A549 (cell line): ENCODE data around the gene COMMD7. TPM values are rescaled to one million over a fixed set of nuclear protein-coding genes. Genes with fewer than 3 reads are reported as not detected.

Experiments used
- ATAC-seq, 2 experiments: fragments of 200-7000 bp in 1 of 2; fragments of >200 bp in 1 of 2; cut with Nextera tagmentation in 1 of 2; cut with Tn5 transposase in 1 of 2; 3 replicates each; pipeline versions ENCODE4 v1.8.0 to v1.9.1; 2018 to 2020; ENCODE audit warnings: mild to moderate bottlenecking in 1 of 2, moderate library complexity in 1 of 2
- CTCF ChIA-PET: fragments of 300-600 bp; sonication (Branson Sonifier 250); formaldehyde crosslinking; extraction: SDS; loops from one replicate; lab custom pipeline; 2021; ENCODE audit warnings: antibody characterized with exemption, inconsistent platforms; lab: Yijun Ruan, JAX
- POLR2A ChIA-PET: fragments of 350-600 bp; formaldehyde crosslinking; extraction: SDS; loops from one replicate; lab custom pipeline; 2021; ENCODE audit warnings: antibody characterized with exemption, inconsistent platforms; lab: Yijun Ruan, JAX
- DNase-seq, 2 experiments: peaks; one replicate each; pipeline versions ENCODE4 v3.0.0 to v3.0.0-alpha.2; 2011 to 2016; ENCODE audit warnings: low read depth in 1 of 2, low spot score in 1 of 2
- FAIRE-seq: peaks from 2 replicates; lab custom pipeline; 2011; peaks lifted over from hg19 to GRCh38; lab: Jason Lieb, UNC
- H3K27ac ChIP-seq, 2 experiments: fragments of >200 bp; sonication (Bioruptor Twin); formaldehyde crosslinking; 3 replicates each; pipeline ENCODE4 v1.5.1; 2016 to 2017
- H3K4me1 ChIP-seq: fragments of >200 bp; sonication (Bioruptor Twin); formaldehyde crosslinking; 3 replicates; pipeline ENCODE4 v1.6.1; 2016
- H3K4me2 ChIP-seq: fragments of >200 bp; sonication (Bioruptor Twin); formaldehyde crosslinking; 3 replicates; pipeline ENCODE4 v1.6.1; 2016
- H3K4me3 ChIP-seq: fragments of >200 bp; sonication (Bioruptor Twin); formaldehyde crosslinking; 3 replicates; pipeline ENCODE4 v1.5.1; 2016
- H3K9me3 ChIP-seq: fragments of >200 bp; sonication (Bioruptor Twin); formaldehyde crosslinking; 3 replicates; pipeline ENCODE4 v1.6.1; 2016
- BHLHE40 ChIP-seq: IDR thresholded peaks from 2 replicates; pipeline ENCODE4 v1.6.1; 2012; ENCODE audit warnings: low read depth, low read length, inconsistent platforms
- CBX2 ChIP-seq: fragments of 200-600 bp; sonication (generic); IDR thresholded peaks from 2 replicates; pipeline ENCODE4 v1.6.1; 2016; ENCODE audit warnings: low read depth, mild to moderate bottlenecking, borderline replicate concordance
- CBX8 ChIP-seq: fragments of 200-600 bp; sonication (generic); IDR thresholded peaks from 2 replicates; pipeline ENCODE4 v1.6.1; 2016
- CEBPB ChIP-seq, 2 experiments: fragments of >200 bp in 1 of 2; sonication (Bioruptor Twin) in 1 of 2; formaldehyde crosslinking in 1 of 2; IDR thresholded peaks; 2 replicates each; pipeline ENCODE4 v1.6.1; 2012 to 2016
- CHD2 ChIP-seq: fragments of 150-350 bp; IDR thresholded peaks from 2 replicates; pipeline ENCODE4 v1.6.1; 2014; ENCODE audit warnings: low read length; ENCODE audit not compliant: partially characterized antibody
- EHMT2 ChIP-seq: fragments of 200-600 bp; sonication (generic); IDR thresholded peaks from 2 replicates; pipeline ENCODE4 v1.6.1; 2016; ENCODE audit warnings: antibody characterized with exemption, low read depth, mild to moderate bottlenecking, moderate library complexity
- FOXS1 ChIP-seq: fragments of 250-450 bp; sonication (Bioruptor Pico); IDR thresholded peaks from 2 replicates; pipeline ENCODE4 v1.5.0; 2020; ENCODE audit warnings: mild to moderate bottlenecking, moderate library complexity
- HOXA7 ChIP-seq: fragments of 250-450 bp; sonication (Bioruptor Pico); IDR thresholded peaks from 2 replicates; pipeline ENCODE4 v1.5.0; 2020; ENCODE audit warnings: mild to moderate bottlenecking, moderate library complexity
- JUN ChIP-seq, 2 experiments: fragments of >200 bp; sonication (Bioruptor Twin); formaldehyde crosslinking; IDR thresholded peaks; 2 replicates in 1 of 2; 3 replicates in 1 of 2; pipeline ENCODE4 v1.6.1; 2016 to 2017
- JUNB ChIP-seq: fragments of >200 bp; sonication (Bioruptor Twin); formaldehyde crosslinking; IDR thresholded peaks from 2 replicates; pipeline ENCODE4 v1.6.1; 2016
- KDM1A ChIP-seq: fragments of 200-600 bp; sonication (generic); IDR thresholded peaks from 2 replicates; pipeline ENCODE4 v1.6.1; 2016; ENCODE audit warnings: low read depth, mild to moderate bottlenecking
- KDM5A ChIP-seq: fragments of 200-600 bp; sonication (generic); IDR thresholded peaks from 2 replicates; pipeline ENCODE4 v1.6.1; 2016; ENCODE audit warnings: antibody characterized with exemption, mild to moderate bottlenecking
- MYC ChIP-seq: IDR thresholded peaks from 2 replicates; pipeline ENCODE4 v1.6.1; 2012; ENCODE audit warnings: mild to moderate bottlenecking, inconsistent platforms, low read length, improper control_type of control experiment, borderline replicate concordance
- NFE2L2 ChIP-seq: fragments of 150-350 bp; conservative IDR thresholded peaks from 2 replicates; pipeline ENCODE4 v1.6.1; 2014; ENCODE audit warnings: low read length
- POLR2A ChIP-seq: IDR thresholded peaks from 2 replicates; pipeline ENCODE4 v1.6.1; 2012; ENCODE audit warnings: mild to moderate bottlenecking, low read length
- RAD21 ChIP-seq, 2 experiments: fragments of >200 bp in 1 of 2; sonication (Bioruptor Twin) in 1 of 2; formaldehyde crosslinking in 1 of 2; IDR thresholded peaks in 1 of 2; conservative IDR thresholded peaks in 1 of 2; 2 replicates in 1 of 2; 3 replicates in 1 of 2; pipeline ENCODE4 v1.6.1; 2012 to 2018; ENCODE audit warnings: inconsistent platforms in 1 of 2
- RARB ChIP-seq: fragments of 250-450 bp; sonication (Bioruptor Pico); IDR thresholded peaks from 2 replicates; pipeline ENCODE4 v1.8.0; 2021; ENCODE audit warnings: mild to moderate bottlenecking, moderate library complexity
- ZC3H11A ChIP-seq: fragments of 450-650 bp; IDR thresholded peaks from 2 replicates; pipeline ENCODE4 v1.6.1; 2014; ENCODE audit warnings: antibody characterized with exemption, mild to moderate bottlenecking
- ZNF302 ChIP-seq: fragments of 250-450 bp; sonication (Bioruptor Pico); IDR thresholded peaks from 2 replicates; pipeline ENCODE4 v1.9.0; 2021; ENCODE audit warnings: inconsistent platforms, mild to moderate bottlenecking, moderate library complexity
- ZSCAN20 ChIP-seq: fragments of 250-450 bp; sonication (Bioruptor Pico); IDR thresholded peaks from 2 replicates; pipeline ENCODE4 v1.8.0; 2022; ENCODE audit warnings: mild to moderate bottlenecking, moderate library complexity
- WGBS: methylation state at CpG from one replicate; pipeline ENCODE4 v1.1.6; 2017; ENCODE audit errors: missing lambda C conversion rate; 5-methylcytosine and 5-hydroxymethylcytosine counted together
- polyA plus RNA-seq, 4 experiments: library from polyadenylated mRNA; depleted of rRNA in 3 of 4; stranded (reverse); fragments of >200 nt; fragmentation: RNase III in 1 of 4; extraction: RNeasy Plus Mini Kit Qiagen cat#74134 plus additional on column Dnase treatment in 1 of 4; gene quantifications; 2 replicates in 3 of 4; 3 replicates in 1 of 4; pipeline ENCODE4 v1.2.3, GENCODE V29; 2011 to 2017
- TF ChIP-seq, protein P1 (sequence below): fragments of 250-450 bp; sonication (Bioruptor Pico); IDR thresholded peaks from 2 replicates; pipeline ENCODE4 v1.5.0; 2020; ENCODE audit warnings: low read depth, mild to moderate bottlenecking, moderate library complexity
- TF ChIP-seq, protein P2 (sequence below): fragments of 250-450 bp; sonication (Bioruptor Pico); IDR thresholded peaks from 2 replicates; pipeline ENCODE4 v1.5.0; 2021; ENCODE audit warnings: mild to moderate bottlenecking, moderate library complexity, borderline replicate concordance
- TF ChIP-seq, protein P3 (sequence below): IDR thresholded peaks from 2 replicates; pipeline ENCODE4 v1.6.1; 2012
- TF ChIP-seq, protein P4 (sequence below): IDR thresholded peaks from 2 replicates; pipeline ENCODE4 v1.6.1; 2012

COMMD7 gene
- polyA plus RNA-seq, 2 of the 4 experiments (the other 2 are of a cell fraction), result 55.7 to 74.1 TPM

DNA sequence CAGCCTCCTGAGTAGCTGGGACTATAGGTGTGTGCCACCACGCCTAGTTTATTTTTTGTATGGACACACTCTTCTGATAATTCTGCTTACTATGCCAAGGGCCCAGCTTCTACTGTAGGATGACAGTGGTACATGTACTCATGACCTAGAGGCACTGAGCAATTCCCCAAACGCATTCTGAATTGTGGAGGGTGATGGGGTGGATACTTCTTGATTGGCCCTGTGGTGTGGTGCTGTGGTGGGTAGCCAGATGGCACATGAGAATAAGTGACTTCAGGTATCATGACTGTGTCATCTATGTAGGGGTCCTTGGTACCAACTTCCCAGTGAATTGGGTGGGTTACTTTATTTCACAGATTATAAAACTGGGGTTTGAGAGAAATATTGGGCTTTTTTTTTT lies 30.0 kb upstream of the COMMD7 start:
- WGBS, result 95% methylated on average over 2 of the region's 2 CpGs
- ChIA-PET CTCF (interaction anchor here (0.7 to 9.2 kb wide), 4 partner anchors 7 to 100 kb away, joined by 3 to 396 read pairs (median 66); partner anchors contain the start of genes C20orf203 and DNMT3B), POLR2A (interaction anchor here (0.6 kb wide), 1 partner anchor 63 kb away, joined by 3 read pairs; no protein-coding TSS in a partner anchor)
- H3K4me3 ChIP-seq, result no peak overlapping the region
- DNase-seq, result no peak
- peaks cover 44% of the 10 kb centered on the region for H3K4me1 ChIP-seq
- no peak overlapping the region for H3K27ac ChIP-seq
- H3K9me3 ChIP-seq, result no peaks in the 10 kb centered on the region
- TF ChIP-seq, protein P1, sequence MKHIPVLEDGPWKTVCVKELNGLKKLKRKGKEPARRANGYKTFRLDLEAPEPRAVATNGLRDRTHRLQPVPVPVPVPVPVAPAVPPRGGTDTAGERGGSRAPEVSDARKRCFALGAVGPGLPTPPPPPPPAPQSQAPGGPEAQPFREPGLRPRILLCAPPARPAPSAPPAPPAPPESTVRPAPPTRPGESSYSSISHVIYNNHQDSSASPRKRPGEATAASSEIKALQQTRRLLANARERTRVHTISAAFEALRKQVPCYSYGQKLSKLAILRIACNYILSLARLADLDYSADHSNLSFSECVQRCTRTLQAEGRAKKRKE, result no peak
- no peak for TF ChIP-seq CBX2
- TF ChIP-seq CEBPB (IDR thresholded peaks at IDR 0.05), result no peak
- TF ChIP-seq ZNF302 (CRISPR knock-in tag), result no peak
- no peak for TF ChIP-seq HOXA7 (CRISPR knock-in tag)
- TF ChIP-seq FOXS1 (CRISPR knock-in tag), result no peak
- no peak for TF ChIP-seq KDM1A
- no peak for TF ChIP-seq KDM5A
- TF ChIP-seq, protein P2, sequence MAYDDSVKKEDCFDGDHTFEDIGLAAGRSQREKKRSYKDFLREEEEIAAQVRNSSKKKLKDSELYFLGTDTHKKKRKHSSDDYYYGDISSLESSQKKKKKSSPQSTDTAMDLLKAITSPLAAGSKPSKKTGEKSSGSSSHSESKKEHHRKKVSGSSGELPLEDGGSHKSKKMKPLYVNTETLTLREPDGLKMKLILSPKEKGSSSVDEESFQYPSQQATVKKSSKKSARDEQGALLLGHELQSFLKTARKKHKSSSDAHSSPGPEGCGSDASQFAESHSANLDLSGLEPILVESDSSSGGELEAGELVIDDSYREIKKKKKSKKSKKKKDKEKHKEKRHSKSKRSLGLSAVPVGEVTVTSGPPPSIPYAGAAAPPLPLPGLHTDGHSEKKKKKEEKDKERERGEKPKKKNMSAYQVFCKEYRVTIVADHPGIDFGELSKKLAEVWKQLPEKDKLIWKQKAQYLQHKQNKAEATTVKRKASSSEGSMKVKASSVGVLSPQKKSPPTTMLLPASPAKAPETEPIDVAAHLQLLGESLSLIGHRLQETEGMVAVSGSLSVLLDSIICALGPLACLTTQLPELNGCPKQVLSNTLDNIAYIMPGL (CRISPR knock-in tag), result no peak
- TF ChIP-seq NFE2L2, result no peak
- TF ChIP-seq, protein P3, sequence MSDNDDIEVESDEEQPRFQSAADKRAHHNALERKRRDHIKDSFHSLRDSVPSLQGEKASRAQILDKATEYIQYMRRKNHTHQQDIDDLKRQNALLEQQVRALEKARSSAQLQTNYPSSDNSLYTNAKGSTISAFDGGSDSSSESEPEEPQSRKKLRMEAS, result no peak
- no peak overlapping the region for H3K4me2 ChIP-seq
- FAIRE-seq, result no peak
- ATAC-seq, result no peak

DNA sequence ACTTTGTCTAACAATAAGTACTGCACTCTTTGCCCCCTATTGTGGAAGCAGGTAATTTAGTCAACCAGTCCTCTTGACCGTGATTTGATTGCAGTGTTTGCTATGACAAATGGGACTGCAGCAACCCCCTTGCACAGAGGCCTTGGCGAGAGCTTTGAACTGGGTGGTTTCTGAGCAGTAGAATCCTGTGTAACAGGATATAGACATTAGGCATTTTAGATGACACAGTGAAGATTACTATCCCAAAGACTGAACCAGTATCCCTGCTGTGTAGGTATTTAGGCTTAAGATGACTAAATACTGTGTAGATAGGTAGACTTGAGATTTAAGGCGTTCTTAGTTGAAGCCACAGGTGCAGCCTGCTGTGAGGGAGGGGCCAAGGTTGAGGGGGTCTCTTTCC lies 28.8 kb upstream of the COMMD7 start:
- peak overlapping the region in 1 of 2 experiments; percentile 29; a peak in 2 of 6 replicates for H3K27ac ChIP-seq
- FAIRE-seq (no peak), DNase-seq (no peak), ATAC-seq (no peak)
- H3K9me3 ChIP-seq, result no peaks in the 10 kb centered on the region
- ChIA-PET CTCF (no interaction called here), POLR2A (no interaction called here)
- no peak overlapping the region for H3K4me2 ChIP-seq
- 79% methylated on average over 3 of the region's 3 CpGs for WGBS
- H3K4me1 ChIP-seq, result peaks cover 39% of the 10 kb centered on the region
- TF ChIP-seq EHMT2 (no peak), RAD21 (conservative IDR thresholded peaks at IDR 0.05 in 1 of 2, IDR thresholded peaks at IDR 0.05 in 1 of 2) (no peak), ZSCAN20 (CRISPR knock-in tag) (no peak), RARB (CRISPR knock-in tag) (no peak), MYC (no peak), BHLHE40 (no peak), CBX8 (no peak), ZC3H11A (no peak), JUN (IDR thresholded peaks at IDR 0.05) (no peak), JUNB (no peak), POLR2A (no peak), CHD2 (no peak)
- TF ChIP-seq, protein P4, sequence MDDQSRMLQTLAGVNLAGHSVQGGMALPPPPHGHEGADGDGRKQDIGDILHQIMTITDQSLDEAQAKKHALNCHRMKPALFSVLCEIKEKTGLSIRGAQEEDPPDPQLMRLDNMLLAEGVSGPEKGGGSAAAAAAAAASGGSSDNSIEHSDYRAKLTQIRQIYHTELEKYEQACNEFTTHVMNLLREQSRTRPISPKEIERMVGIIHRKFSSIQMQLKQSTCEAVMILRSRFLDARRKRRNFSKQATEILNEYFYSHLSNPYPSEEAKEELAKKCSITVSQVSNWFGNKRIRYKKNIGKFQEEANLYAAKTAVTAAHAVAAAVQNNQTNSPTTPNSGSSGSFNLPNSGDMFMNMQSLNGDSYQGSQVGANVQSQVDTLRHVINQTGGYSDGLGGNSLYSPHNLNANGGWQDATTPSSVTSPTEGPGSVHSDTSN, result no peak
- no peak overlapping the region for H3K4me3 ChIP-seq
